GM19240 (cell line): ENCODE measurements around the gene ZNF30.
"Not testable (repeated sequence)": the region's sequence is repeated elsewhere in the genome, so short reads cannot be mapped to it uniquely, and the experiment has no call there.

ENCODE experiments used
- DNase-seq: peaks from one replicate; pipeline ENCODE4 v3.0.0; 2011; ENCODE audit warnings: low spot score; ENCODE audit not compliant: insufficient read length

Gene ZNF30

DNA sequence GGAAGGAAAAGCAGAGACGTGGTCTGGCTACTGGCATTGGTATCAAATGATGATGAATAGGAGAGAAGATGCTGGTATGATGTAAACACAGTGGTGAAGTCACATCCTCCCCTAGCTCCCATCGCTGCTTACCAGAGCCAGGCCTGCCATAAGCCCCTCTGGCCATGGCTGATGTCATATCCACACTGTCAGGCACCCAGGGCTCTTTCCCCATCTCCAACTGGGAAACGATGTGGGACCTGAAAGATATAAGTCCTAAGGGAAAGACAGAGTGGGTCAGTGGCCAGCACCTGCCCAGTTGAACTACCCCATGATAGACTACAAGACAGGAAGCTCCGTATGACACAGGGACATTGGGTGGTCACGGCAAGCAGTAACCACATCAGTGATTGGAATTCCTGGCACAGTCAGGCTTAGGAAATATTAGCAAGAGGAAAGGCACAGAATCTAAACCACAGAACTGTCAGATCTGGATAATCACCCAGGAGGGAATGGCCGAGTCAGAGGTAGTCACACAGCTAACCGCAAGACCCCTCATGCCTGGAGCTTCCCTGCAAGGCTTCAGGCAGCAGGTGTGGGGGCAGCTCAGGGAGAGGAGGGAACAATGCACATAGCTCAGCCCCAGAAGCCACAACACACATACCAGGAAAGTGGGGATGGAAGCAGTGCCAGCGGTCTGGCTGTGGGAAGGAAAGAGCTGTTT is 33.6 kb downstream of the ZNF30 start:
- no peak for DNase-seq

DNA sequence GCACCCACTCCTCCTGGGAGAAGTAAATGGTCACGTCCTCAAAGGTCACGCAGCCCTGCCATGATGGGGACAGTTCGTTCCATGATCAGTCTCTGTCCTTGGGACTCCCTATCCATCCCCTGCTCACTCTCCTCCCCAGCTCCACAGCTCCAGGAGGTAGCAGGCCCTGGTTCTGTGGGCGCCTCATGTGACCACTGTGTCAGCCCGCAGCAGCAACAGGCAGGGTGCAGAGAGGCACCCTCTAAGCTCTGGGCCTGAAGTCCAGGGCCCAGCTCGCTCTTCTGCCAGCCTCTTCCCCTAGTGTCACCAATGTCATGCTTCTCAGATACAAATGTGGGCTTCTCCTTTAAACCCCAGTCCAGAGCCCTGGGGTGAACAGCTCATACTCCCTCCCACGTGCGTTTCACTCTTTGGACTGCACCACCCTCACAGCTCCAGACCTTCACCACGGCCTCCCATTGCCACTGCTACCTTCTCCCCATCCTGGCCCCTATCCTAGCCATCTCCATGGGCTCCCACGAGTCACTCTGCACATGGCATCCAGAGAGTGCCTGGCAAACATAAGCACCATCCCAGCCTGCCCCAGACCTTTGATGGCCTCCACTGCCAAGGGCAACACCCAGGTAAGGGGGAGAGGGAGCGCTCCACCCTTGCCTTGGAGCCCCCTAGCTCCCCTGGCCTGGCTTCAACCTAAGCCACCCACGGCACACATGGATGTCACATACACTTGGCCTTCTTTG is 34.4 kb downstream of the ZNF30 start:
- no peak for DNase-seq

DNA sequence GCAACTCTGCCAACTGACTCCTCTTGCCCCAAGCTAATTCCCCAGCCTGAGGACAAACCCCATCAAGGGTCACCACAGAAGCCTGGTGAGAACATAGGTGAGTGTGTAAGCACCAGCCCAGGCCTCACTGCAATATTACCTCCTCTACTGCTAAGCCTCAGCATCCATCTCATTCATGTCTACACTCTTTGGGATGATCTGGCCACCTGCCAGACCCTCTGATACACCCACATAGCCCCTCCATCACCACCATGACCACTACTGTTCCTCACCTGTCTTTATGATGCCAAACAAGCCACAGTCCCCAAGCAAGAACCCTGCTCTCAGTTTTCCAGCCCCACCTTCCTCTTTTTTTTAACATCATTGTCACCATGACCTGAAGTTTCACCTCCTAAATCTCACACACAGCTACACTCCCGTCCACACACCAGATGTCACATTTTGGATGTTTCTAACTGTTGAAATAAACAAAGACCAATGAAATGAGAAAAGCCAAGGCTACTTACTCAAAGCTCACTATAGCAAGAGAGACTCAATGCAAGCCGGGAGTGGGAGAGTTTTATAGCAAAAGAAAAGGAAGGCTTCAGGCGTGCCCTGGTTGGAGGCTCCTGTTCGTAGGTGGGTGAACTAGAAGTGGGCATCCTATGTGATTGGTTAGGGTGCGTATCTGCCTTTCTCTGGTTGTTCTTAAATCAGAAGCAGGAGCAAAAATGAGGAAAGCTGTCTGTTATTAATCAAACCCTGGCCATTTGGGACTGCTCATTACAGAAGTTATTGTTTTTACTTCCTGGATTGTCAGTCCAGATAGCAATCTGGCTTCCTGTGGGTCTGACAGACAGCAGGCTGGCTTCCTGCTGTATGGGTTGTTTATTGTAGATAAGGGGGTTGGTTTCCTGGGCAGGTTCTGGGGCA is 35.3 kb downstream of the ZNF30 start:
- no peak for DNase-seq

DNA sequence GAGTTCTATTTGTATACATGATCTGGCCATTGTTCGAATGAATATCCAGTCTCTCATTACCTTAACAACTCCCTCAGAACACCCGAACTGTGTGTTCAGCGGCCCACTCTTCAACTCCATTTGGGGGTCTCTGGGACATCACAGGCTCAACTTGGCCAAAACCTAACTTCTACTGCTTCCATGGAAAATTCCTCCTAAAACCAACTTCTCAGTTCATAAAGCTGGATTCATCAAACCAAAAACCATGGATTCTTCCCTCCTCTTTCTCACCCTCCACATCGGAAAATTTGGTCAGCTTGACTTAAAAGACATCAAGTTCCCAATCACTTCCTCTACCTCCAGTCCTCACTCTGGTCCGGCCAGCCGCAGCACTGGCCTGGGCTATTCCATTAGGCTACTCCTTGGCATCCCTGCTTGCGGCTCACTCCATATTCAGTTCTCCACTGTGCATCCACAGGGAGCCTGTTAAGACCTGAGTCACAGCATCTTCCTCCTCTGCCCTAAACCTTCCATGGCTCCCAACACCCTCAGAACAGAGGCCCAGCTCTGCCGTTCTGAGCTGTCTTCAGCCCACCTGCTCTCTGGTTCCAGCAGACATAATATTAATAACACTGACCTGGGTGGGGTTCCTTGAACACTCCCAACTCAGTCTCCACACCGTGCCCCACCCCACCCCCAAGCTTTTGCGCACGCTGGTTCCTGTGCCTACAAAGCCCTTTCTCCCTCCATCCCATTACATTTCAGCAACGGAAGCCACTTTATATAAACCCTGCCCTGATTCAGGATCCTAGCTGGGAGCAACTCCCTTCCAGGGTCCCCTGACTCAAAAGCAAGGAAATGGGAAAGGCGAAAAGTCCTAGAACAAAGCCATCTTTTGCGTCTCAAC is 36.2 kb downstream of the ZNF30 start:
- no peak for DNase-seq

DNA sequence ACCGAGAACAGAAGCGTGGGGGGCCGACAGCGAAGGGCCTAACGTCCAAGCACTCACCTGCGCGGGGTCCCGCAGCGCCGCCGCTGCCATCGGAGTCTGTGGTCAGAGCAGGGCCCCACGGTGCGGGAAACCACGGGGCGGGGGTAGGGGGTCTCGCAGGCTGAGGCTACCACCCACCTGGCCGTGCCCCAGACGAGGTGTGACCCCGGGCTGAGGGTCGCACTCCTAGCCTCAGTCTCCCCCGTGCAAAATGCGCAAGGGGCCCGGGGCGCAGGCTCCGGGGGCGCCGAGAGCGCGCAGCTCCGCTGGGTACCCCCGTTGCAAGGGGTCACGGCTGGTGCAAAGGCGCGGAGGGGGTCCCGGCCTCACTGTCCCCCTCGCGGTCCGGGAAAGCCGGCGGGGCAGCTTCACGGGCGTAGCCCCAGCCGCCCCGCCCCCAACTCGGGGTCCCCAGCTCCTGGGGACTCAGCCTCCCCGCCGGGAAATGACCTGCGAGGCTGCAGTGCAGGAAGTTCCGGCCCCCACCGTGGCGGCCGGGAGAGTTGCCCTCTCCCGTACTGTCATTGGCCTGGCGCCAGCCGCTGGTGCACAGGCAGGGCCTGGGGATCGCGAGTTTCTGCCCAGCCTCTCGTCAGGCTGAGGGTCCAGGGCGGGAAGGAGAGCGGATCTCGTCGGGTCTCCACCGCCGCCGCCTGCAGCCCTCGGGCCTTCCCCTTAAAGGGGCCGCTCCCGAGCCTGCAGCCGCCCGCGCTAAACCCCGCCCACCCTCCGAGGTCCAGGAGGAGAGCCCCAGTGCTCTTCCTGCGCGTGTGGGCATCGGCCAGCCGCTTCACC is 37.1 kb downstream of the ZNF30 start, which contains the start of gene ZNF792:
TSS of gene ZNF792 (minus strand) at position 657 of the 834 bp plus-strand sequence. CDS start at position 90, 567 bp downstream.
- peak; percentile 27 for DNase-seq

DNA sequence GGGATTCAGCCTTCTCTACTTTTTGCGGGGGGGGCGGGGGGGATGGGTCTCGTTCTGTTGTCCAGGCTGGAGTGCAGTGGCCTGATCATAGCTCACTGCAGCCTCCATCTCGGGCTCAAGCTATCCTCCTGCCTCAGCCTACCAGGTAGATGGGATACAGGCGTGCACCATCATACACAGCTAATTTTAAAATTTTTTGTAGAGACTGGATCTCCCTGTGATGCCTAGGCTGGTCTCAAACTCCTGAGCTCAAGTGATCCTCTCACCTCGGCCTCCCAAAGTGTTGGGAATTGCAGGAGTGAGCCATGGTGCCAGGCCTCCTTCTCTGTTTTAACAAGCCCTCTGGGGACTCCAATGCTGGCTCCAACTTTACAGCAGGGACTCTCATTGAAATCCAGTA is 37.9 kb downstream of the ZNF30 start:
- DNase-seq: no peak

DNA sequence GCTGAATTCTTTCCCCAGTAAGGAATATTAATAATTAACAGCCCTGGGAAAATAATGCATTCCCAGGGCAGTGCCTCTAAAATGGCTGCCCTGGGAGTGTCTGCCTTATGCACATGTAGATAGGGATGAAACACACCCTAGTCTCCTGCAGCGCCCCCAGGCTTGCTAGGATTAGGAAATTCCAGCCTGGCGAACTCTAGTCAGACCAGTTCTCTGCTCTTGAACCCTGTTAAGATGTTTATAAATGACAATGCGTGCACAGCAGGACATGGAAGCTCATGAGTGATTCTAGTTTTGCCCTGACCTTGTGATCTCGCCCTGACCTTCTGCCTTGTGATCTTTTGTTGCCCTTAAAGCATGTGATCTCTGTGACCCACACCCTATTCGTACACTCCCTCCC is 38.8 kb downstream of the ZNF30 start:
- not testable (repeated sequence) for DNase-seq

DNA sequence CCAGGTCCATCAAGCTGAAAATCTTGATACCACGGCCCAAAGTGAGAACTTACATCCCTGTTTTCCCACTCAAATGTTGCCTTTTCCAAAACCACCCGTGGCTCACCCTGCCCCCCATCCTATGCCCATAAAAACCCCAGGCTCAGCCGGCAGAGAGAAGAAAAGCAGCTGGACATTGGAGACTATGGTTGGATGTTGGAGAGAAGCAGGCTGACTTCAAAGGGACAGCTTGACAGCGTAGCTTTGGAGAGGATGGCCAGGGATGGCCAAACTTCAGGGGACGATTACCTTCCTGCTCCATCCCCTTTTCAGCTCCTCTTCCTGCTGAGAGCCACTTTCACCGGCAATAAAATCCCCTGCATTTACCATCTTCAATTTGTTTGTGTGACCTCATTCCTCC is 40.8 kb downstream of the ZNF30 start:
- no peak for DNase-seq

DNA sequence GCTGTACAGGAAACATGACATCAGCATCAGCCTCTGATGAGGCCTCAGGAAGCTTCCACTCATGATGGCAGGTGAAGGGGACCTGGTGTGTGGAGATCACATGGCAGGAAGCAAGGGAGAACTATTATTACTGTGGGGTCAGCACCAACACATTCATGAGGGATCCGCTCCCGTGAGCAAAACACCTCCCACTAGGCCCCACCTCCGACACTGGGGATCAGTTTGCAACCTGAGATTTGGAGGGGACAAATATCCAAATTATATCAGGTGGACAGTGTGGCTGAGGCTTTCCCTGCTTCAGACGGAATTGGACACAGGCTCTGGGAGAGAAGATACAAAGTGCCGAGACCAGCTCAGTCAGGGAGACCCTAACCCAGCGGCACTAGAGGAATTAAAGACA is 43.0 kb downstream of the ZNF30 start:
- DNase-seq: no peak

DNA sequence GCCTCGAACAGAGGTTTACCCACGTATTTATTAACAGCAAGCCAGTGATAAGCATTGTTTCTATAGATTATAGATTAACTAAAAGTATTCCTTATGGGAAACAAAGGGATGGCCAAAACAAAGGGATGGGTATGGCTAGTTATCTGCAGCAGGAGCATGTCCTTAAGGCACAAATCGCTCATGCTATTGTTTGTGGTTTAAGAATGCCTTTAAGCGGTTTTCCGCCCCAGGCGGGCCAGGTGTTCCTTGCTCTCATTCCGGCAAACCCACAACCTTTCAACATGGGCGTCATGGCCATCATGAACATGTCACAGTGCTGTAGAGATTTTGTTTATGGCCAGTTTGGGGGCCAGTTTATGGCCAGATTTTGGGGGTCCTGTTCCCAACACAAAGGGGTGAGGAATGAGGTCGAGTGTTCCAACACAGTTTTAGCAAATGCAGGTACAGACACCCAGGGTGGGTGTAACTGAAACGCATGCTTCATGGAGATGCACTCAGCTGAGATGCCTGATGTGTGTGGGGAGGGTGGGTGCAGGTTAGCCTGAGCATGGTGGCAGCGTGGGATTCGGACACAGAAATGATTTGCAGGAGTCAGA is 43.6 kb downstream of the ZNF30 start:
- DNase-seq: not testable (repeated sequence)

DNA sequence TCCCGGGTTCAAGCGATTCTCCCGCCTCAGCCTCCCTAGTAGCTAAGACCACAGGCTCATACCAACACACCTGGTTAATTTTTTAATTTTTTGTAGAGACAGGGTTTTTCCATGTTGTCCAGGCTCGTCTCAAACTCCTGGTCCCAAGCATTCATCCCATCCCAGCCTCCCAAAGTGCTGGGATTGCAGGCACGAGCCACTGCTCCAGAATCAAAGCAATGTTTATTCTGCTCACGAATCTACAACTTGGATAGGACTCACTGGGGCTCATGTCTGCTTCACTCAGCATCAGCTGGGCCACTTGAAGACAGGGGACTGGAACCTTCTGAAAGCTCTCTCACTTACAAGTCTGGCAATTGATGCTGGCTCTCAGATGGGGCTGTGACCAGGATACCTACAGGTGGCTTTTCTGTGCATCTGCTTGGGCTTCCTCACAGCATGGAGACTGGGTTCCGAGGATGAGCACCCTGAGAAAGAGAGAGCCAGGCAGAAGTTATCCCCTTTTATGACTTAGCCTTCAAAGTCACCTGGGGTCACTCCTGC is 45.5 kb downstream of the ZNF30 start:
- no peak for DNase-seq

DNA sequence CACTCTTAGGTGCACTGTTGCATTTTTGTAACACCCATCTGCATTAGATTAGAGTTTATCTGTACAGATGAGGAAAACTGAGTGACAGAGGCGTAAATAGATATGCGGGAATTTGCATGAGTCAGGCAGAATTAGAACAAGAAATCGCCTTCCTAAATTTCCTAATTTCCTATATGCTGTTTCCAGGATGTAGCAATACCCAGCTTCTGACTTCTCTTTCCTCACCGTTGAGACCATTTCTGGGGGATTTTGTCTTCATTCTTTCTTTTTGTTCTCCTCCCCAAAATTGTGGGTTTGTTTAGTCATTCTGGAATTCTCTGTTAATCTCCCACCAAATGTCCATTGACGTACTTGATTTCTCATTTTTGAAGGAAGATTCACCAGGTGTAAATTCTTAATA is 47.9 kb downstream of the ZNF30 start:
- no peak for DNase-seq

DNA sequence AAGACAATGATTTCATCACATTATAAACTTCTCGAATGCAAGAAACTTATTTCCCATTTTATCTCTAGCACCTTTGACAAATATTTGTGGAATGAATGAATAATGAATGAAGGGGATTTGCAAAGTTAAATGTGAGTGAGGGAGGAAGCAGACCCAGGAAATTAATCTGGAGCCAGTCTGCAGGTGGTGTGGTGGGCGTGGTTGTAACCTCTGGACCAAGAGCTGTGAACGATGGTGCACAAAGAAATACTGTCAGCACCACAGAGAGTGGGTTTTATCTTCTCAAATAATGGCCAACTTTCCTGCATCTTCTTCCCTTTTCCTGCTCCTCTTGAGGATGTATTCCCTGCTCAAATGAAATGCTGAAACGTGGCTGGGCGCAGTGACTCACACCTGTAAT is 48.4 kb downstream of the ZNF30 start:
- no peak for DNase-seq

DNA sequence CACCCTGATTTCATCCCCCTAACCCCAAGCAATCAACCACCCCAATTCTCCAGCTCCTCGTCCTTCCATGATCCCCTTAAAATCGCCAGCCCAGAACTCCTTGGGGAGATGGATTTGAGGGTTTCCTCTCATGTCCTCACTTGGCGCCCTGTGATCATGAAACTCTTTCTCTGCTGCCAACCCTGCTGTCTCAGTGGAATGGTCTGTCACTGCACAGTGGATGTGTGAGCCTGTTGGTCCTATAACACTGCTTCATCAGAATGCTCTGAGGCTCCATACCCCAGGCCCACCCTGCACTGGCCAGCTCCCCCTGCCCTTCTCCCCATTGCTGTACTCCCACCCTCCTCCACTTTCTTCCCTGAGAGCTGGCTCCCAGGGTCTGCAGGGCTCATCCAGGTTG is 49.9 kb downstream of the ZNF30 start:
- no peak for DNase-seq

DNA sequence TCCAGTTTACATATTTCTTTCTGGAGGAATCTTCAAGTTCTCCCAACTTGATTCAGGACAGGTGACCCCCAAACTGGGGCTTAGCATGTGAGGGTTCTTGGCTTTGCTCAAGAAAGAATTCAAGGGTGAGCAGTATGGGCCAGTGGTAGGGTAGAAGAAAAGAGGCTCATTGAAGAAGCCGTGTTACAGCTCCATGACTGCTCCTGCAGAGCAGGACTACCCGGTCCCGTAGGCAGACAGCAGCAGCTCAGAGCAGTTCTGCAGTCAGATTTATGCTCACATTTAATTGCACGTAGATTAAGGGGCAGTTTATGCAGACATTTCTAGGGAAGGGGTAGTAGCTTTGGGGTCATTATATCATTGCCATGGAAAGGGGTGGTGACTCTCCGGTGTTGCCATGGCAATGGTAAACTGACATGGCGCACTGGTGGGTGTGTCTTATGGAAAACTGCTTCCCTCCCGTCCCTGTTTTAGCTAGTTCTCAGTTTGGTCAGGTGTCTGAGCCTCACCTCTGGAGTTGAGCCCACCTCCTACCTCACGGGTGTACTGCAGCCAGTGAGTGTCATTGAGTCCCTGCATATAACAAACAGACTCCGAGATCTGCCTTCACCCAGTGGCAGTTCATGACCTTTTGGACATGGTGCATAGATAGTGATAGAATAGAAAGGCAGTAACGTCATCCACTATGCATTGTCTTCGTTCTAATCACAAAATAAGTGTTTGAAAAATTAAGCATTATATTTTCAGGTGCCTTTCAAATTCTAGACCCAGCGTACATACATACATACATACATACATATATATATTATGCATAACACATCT is 53.3 kb downstream of the ZNF30 start:
- DNase-seq: no peak

DNA sequence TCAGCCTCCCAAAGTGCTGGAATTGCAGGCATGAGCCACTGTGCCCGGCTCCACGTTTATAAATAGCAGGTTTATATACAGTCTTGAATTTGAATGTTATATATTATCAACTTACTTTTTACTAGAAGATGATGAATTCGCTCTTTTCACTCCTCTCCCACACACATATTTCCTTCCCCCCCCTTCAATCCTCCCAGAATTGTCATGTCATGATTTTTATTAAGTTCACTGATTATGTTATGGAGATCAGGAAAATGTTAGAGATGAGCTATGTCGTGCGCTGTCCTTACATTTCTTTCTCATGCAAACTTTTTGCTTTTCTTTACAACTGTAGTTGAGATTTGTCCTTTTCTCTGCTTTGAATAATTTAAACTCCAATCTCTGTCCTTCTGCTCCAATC is 55.6 kb downstream of the ZNF30 start:
- no peak for DNase-seq

DNA sequence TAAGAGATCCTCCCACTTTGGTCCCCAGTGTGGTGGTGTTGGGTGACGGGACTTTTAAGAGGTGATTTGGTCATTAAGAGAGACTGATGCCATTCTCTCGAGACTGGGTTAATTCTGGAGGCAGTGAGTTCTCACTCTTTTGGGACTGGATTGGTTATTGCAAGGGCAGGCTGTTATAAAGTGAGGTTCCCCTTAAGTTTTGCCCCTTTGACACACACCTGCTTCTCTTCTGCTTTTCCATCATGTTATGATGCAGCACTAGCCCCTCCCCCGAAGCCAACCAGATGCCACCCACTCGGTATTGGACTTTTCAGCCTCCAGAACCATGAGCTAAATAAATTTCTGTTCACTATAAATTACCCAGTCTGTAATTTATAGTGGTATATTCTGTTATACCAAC is 57.1 kb downstream of the ZNF30 start:
- DNase-seq: no peak

DNA sequence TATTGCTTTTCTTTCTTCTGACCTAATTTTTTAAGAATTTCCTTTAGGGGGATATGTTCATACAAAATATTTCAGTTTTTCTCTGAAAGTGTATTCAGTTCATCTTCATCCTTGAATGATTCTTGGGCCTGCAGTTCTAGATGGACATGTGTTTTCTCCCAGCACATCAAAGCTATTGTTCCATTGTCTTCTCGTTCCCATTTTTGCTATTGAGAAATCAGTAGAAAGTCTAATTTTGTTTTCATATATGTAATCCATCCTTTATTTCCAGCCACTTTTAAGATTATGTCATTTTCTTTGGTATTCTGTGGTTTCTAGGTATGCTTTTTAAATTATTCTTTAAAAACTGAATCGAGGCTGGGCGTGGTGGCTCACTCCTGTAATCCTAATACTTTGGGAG is 57.6 kb downstream of the ZNF30 start:
- no peak for DNase-seq
